Heart left ventricle (tissue), 16 donors: Measurements from ENCODE around the gene SARM1. TPM values are rescaled to one million over a fixed set of nuclear protein-coding genes. Genes with fewer than 3 reads are reported as not detected.

Experiments
- ATAC-seq, 4 donors: fragments of 200-7000 bp; cut with Tn5 transposase; one replicate each; pipeline ENCODE4 v1.9.1; 2020 to 2022; ENCODE audit warnings: moderate library complexity in 4 of 4, mild to moderate bottlenecking in 3 of 4, moderate number of reproducible peaks in 1 of 4
- DNase-seq, 5 donors: peaks; one replicate each; pipeline ENCODE4 v3.0.0-alpha.2; 2020
- H3K27ac ChIP-seq, 12 donors: fragments of 200-600 bp; sonication (generic) in 4 of 12; one replicate each; pipeline versions ENCODE4 v1.5.0 to v1.8.0; 2016 to 2022; ENCODE audit warnings: mild to moderate bottlenecking in 2 of 12
- H3K27me3 ChIP-seq, 9 donors: fragments of 200-600 bp; sonication (generic) in 2 of 9; one replicate each; pipeline versions ENCODE4 v1.5.1 to v1.8.0; 2016 to 2022; ENCODE audit warnings: mild to moderate bottlenecking in 3 of 9
- H3K36me3 ChIP-seq, 9 donors: fragments of 200-600 bp; sonication (generic) in 2 of 9; one replicate each; pipeline versions ENCODE4 v1.5.0 to v1.8.0; 2018 to 2022; ENCODE audit warnings: mild to moderate bottlenecking in 2 of 9
- H3K4me1 ChIP-seq, 12 donors: fragments of 200-600 bp; sonication (generic) in 4 of 12; one replicate each; pipeline versions ENCODE4 v1.5.0 to v1.8.0; 2016 to 2022; ENCODE audit warnings: mild to moderate bottlenecking in 3 of 12
- H3K4me3 ChIP-seq, 12 donors: fragments of 200-600 bp; sonication (generic) in 4 of 12; one replicate each; pipeline versions ENCODE4 v1.5.0 to v1.8.0; 2017 to 2022; ENCODE audit warnings: mild to moderate bottlenecking in 9 of 12, moderate library complexity in 4 of 12
- H3K9me3 ChIP-seq, 12 donors: fragments of 200-600 bp; sonication (generic) in 4 of 12; one replicate each; pipeline versions ENCODE4 v1.5.0 to v1.8.0; 2016 to 2022; ENCODE audit warnings: mild to moderate bottlenecking in 1 of 12
- CTCF ChIP-seq, 12 donors: fragments of 200-600 bp; sonication (generic) in 4 of 12; IDR thresholded peaks; one replicate each; pipeline versions ENCODE4 v1.5.0 to v1.8.0; 2018 to 2022; ENCODE audit warnings: antibody characterized with exemption in 12 of 12, mild to moderate bottlenecking in 5 of 12
- POLR2A ChIP-seq, 2 donors: fragments of 450-650 bp; IDR thresholded peaks; one replicate each; pipeline ENCODE4 v1.6.1; 2017; ENCODE audit warnings: antibody characterized with exemption in 2 of 2, mild to moderate bottlenecking in 2 of 2, moderate library complexity in 2 of 2
- WGBS, 4 donors: extraction: QIAGEN DNeasy Blood & Tissue Kit in 2 of 4; methylation state at CpG; one replicate each; pipeline versions ENCODE4 v1.1.5 to v1.1.7; 2013 to 2018; 5-methylcytosine and 5-hydroxymethylcytosine counted together
- intact Hi-C, 10 donors: fragments of 100-400 bp; cut with DNase I; formaldehyde crosslinking; loops; one replicate each; pipeline versions ENCODE4 v1.11.1 to v1.14.2; 2022
- polyA plus RNA-seq, 2 donors: library from polyadenylated mRNA; stranded (reverse); fragments of 200-250 nt; gene quantifications; one replicate each; pipeline ENCODE4 v1.2.3, GENCODE V29; 2013
- total RNA-seq, 9 donors: library from RNA; depleted of rRNA in 2 of 9; stranded (reverse); fragments of >200 nt in 2 of 9; fragmentation: NEBNext Ultra II Directional in 3 of 9; extraction: Animal tissue kit (Norgen Biotek cat#: 25700) in 3 of 9; gene quantifications; one replicate each; pipeline versions ENCODE4 v1.1.0 to v1.2.4, GENCODE V29; 2016 to 2023
- donor health status: ischemic (EF 13 %, LVEDD 7.1; RV severe dilation, severe dysfunction).
- donor health status: healthy with polysubstance abuse.
- donor health status: DM: no; HTN: yes; CAD: no.
- donor health status: DM: no; HTN: no; CAD: no.
- donor health status: ischemic (EF 25% LVEDD 6.9; RV normal size, moderate dysfunction).
- donor health status: ischemic (EF 25% LVEDD 5.7; RV mildly dilated, moderate dysfunction).
- donor health status: healthy.
- donor health status: DM: yes; HTN: yes; CAD: no.
- donor health status: ischemic (EF 35%, LVEDD 5.7; RV mildly dilated, moderate dysfunction).
- donor health status: nonischemic (EF 11% LVEDD 7.7; RV severe dilation, severe dysfunction).
- donor health status: DM: yes; HTN: yes; CAD: no.
- donor health status: PGD.
- donor health status: ischemic (EF 29% LVEDD 5.4; RV normal size, mild dysfunction).
- donor health status: nonischemic (EF 23%, LVEDD 6.1; RV moderate dilation, normal function).

SARM1 gene
- total and polyA plus RNA-seq, 11 donors, result 3.7 to 11.3 (median 7.6) TPM

DNA sequence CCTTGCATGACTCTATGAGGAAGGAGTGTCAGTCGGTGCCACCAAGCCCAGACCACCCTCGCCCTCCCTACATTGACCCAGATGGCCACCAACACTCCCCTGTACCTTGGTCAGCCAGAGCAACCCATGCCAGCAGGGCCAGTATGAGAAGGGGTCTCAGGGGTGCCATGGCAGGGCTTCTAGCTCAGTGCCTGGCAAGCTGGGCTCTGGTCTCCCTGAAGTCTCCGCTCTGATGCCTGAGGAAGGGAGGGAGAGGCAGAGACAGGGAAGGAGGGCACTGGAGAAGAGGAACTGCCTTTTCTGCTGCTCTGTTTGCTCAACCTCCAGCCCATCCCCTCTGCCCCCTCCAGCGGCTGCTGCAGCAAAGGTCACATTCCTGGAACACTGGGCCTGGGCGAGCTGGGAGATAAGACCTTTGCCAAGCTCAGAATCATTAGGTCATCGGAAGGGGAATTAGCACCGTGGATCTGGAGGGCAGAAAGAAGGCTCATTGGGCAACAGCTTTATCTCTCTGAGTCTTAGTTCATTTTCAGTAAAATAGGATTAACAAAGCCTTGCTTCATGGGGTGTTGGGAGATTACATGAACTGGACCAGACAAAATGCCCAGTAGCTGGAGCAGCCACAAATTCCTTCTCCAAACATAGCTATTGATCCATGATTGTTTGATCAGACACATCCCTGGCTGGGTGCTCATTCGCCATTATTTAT is 1.3 kb upstream of the SARM1 start, which contains the start of gene VTN:
TSS of gene VTN (minus strand) at position 273 of the 709 bp plus-strand sequence. CDS start at position 169, 104 bp downstream.
- ATAC-seq (peak; percentile 50 to 70 (median 58)), DNase-seq (peak in 4 of 5 donors; percentile 66 to 87 (median 70))
- TF ChIP-seq POLR2A (IDR thresholded peaks at IDR 0.05) (no peak), CTCF (IDR thresholded peaks at IDR 0.05) (no peak)
- Histone ChIP-seq H3K4me3 (peak within 1 kb of the TSS in 10 of 12 donors; percentile 47 to 85 (median 64)), H3K27me3 (no peaks in the 10 kb centered on the region), H3K36me3 (peaks cover 0 to 6% (median 0%) of the 10 kb centered on the region in 9 donors), H3K27ac (peak within 1 kb of the TSS; percentile 47 to 86 (median 78)), H3K4me1 (peaks cover 7 to 39% (median 25%) of the 10 kb centered on the region in 12 donors), H3K9me3 (no peaks in the 10 kb centered on the region)
- WGBS, 4 donors, result 29 to 33% (median 32%) methylated on average over 8 of the region's 8 CpGs
- intact Hi-C loops, result loop anchor here in 1 of 10 donors (10.0 kb wide), 1 partner anchor 55 kb away; the partner anchor contains the start of gene TMEM97

- Histone ChIP-seq H3K4me1 (peaks cover 7 to 39% (median 25%) of the 10 kb centered on the region in 12 donors), H3K27ac (peak overlapping the region; percentile 47 to 86 (median 78)), H3K4me3 (peak overlapping the region in 10 of 12 donors; percentile 47 to 85 (median 64)), H3K36me3 (peaks cover 0 to 6% (median 0%) of the 10 kb centered on the region in 9 donors), H3K27me3 (no peaks in the 10 kb centered on the region), H3K9me3 (no peaks in the 10 kb centered on the region)
- WGBS, 4 donors, result 79 to 87% (median 81%) methylated on average over 1 of the region's 1 CpG
- intact Hi-C loops, result loop anchor here in 1 of 10 donors (10.0 kb wide), 1 partner anchor 56 kb away; the partner anchor contains the start of gene TMEM97
- ATAC-seq (no peak), DNase-seq (no peak)
- TF ChIP-seq CTCF (IDR thresholded peaks at IDR 0.05), result no peak
- no peak for TF ChIP-seq POLR2A (IDR thresholded peaks at IDR 0.05)
These were observed 770 bp upstream of the SARM1 start for GRCh38 chr17:28370744-28371103.

- ATAC-seq (peak in 2 of 4 donors; percentile 0 to 2), DNase-seq (no peak)
- peaks cover 0 to 4% (median 0%) of the 10 kb centered on the region in 9 donors for H3K36me3 ChIP-seq
- no peak for TF ChIP-seq CTCF (IDR thresholded peaks at IDR 0.05)
- no peak for TF ChIP-seq POLR2A (IDR thresholded peaks at IDR 0.05)
- H3K4me3 ChIP-seq, result peak overlapping the region; percentile 47 to 85 (median 64)
- H3K9me3 ChIP-seq, result no peaks in the 10 kb centered on the region
- peaks cover 7 to 39% (median 25%) of the 10 kb centered on the region in 12 donors for H3K4me1 ChIP-seq
- 8 to 18% (median 13%) methylated on average over 30 to 53 of the region's 53 CpGs for WGBS, 4 donors
- H3K27ac ChIP-seq, result peak overlapping the region in 11 of 12 donors; percentile 62 to 86 (median 78)
- intact Hi-C loops, result loop anchor here in 1 of 10 donors (10.0 kb wide), 1 partner anchor 58 kb away; the partner anchor contains the start of gene TMEM97
- H3K27me3 ChIP-seq, result no peaks in the 10 kb centered on the region
These were observed 880 bp downstream of the SARM1 start for GRCh38 chr17:28372203-28372944.

DNA sequence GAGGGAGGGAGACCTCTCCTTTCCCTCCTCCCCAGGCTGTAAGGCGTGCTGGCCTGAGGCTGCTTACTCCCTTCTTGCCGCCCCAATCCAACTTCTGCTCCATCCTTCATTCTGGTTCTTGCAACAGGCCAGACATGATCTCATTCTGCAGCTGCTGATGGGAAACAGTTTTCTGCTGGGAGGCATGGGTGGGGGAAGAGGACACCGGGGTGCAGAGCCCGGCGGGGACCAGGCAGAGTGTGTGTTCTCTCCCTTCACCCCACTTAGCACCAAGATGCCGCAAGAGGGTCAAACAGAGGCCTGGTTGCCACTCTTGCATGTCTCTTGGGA is 1.4 kb downstream of the SARM1 start:
- no peak for ATAC-seq

More for the DNA sequence above, 1.4 kb downstream of the SARM1 start:
- WGBS, 4 donors, result 77 to 89% (median 84%) methylated on average over 6 of the region's 6 CpGs
- Histone ChIP-seq H3K4me3 (peak overlapping the region in 7 of 12 donors; percentile 60 to 85 (median 66)), H3K36me3 (no peaks in the 10 kb centered on the region), H3K4me1 (peaks cover 7 to 39% (median 25%) of the 10 kb centered on the region in 12 donors), H3K27me3 (no peaks in the 10 kb centered on the region), H3K9me3 (no peaks in the 10 kb centered on the region), H3K27ac (no peak overlapping the region)
- intact Hi-C loops, result loop anchor here in 1 of 10 donors (10.0 kb wide), 1 partner anchor 58 kb away; the partner anchor contains the start of gene TMEM97
- TF ChIP-seq CTCF (IDR thresholded peaks at IDR 0.05) (no peak), POLR2A (IDR thresholded peaks at IDR 0.05) (no peak)
- DNase-seq, result no peak
